Kidney glomerular epithelial cell (primary cell): ENCODE data around the gene ZFP36L1.

ENCODE experiments used
- DNase-seq: peaks from one replicate; lab custom pipeline; 2025; lab: John Stamatoyannopoulos, UW

The ZFP36L1 gene

GRCh38 chr14:68762953-68763764 is 29.7 kb downstream of the ZFP36L1 start:
- DNase-seq = peak; percentile 79

- DNase-seq = no peak
Measured at GRCh38 chr14:68761391-68761790, 31.5 kb downstream of the ZFP36L1 start.

GRCh38 chr14:68760761-68761160 is 32.1 kb downstream of the ZFP36L1 start:
- no peak for DNase-seq

- DNase-seq = no peak
Measured at GRCh38 chr14:68759937-68760336, 32.9 kb downstream of the ZFP36L1 start.

- no peak for DNase-seq
Measured at GRCh38 chr14:68759017-68759560, 33.8 kb downstream of the ZFP36L1 start.

- DNase-seq = no peak
Measured at GRCh38 chr14:68758301-68758700, 34.6 kb downstream of the ZFP36L1 start.

- no peak for DNase-seq
Measured at GRCh38 chr14:68757618-68758081, 35.2 kb downstream of the ZFP36L1 start.

- DNase-seq = no peak
Measured at GRCh38 chr14:68756734-68757133, 36.1 kb downstream of the ZFP36L1 start.

- no peak for DNase-seq
Measured at GRCh38 chr14:68756000-68756481, 36.8 kb downstream of the ZFP36L1 start.

- no peak for DNase-seq
Measured at GRCh38 chr14:68755016-68755353, 37.9 kb downstream of the ZFP36L1 start.

- no peak for DNase-seq
Measured at GRCh38 chr14:68753690-68754089, 39.2 kb downstream of the ZFP36L1 start.

- no peak for DNase-seq
Measured at GRCh38 chr14:68752271-68753006, 40.4 kb downstream of the ZFP36L1 start.

- DNase-seq = no peak
Measured at GRCh38 chr14:68749487-68750475, 43.1 kb downstream of the ZFP36L1 start.

GRCh38 chr14:68748691-68749090 is 44.2 kb downstream of the ZFP36L1 start:
- no peak for DNase-seq

- no peak for DNase-seq
Measured at GRCh38 chr14:68748260-68748659, 44.6 kb downstream of the ZFP36L1 start.

GRCh38 chr14:68747393-68747792 is 45.5 kb downstream of the ZFP36L1 start:
- DNase-seq = no peak

GRCh38 chr14:68744613-68745012 is 48.3 kb downstream of the ZFP36L1 start:
- no peak for DNase-seq

- no peak for DNase-seq
Measured at GRCh38 chr14:68741839-68742470, 50.9 kb downstream of the ZFP36L1 start.

- DNase-seq = no peak
Measured at GRCh38 chr14:68741477-68741791, 51.4 kb downstream of the ZFP36L1 start.

- no peak for DNase-seq
Measured at GRCh38 chr14:68740788-68741476, 51.9 kb downstream of the ZFP36L1 start.

GRCh38 chr14:68739701-68740100 is 53.2 kb downstream of the ZFP36L1 start:
- no peak for DNase-seq
